H1 (cell line): ENCODE measurements around the gene SLCO1C1. TPM values are rescaled to one million over a fixed set of nuclear protein-coding genes. Genes with fewer than 3 reads are reported as not detected.

Source experiments
- CTCF ChIA-PET: fragments of 300-600 bp; sonication (Branson Sonifier 250); formaldehyde crosslinking; loops from one replicate; lab custom pipeline; 2021; ENCODE audit not compliant: partially characterized antibody; lab: Charles Lee
- POLR2A ChIA-PET: fragments of 300-600 bp; sonication (Branson Sonifier 250); formaldehyde crosslinking; loops from one replicate; lab custom pipeline; 2021; ENCODE audit warnings: inconsistent platforms; ENCODE audit not compliant: partially characterized antibody; lab: Charles Lee
- DNase-seq, 2 experiments: peaks; one replicate each; pipeline versions ENCODE4 v3.0.0 to v3.0.0-alpha.2; 2010 to 2022; ENCODE audit warnings: low spot score in 2 of 2, low read depth in 1 of 2, mixed read lengths in 1 of 2
- FAIRE-seq: peaks from 2 replicates; lab custom pipeline; 2011; peaks lifted over from hg19 to GRCh38; lab: Jason Lieb, UNC
- H2AFZ ChIP-seq: 2 replicates; pipeline ENCODE4 v1.8.1; 2012; ENCODE audit warnings: low read length, inconsistent platforms
- H2AK5ac ChIP-seq: 2 replicates; pipeline ENCODE4 v1.6.1; 2013; ENCODE audit warnings: low read depth, low read length
- H2BK120ac ChIP-seq: replicated peaks from 2 replicates; pipeline ENCODE3; 2013; ENCODE audit warnings: low read depth, low read length, inconsistent platforms
- H2BK12ac ChIP-seq: 2 replicates; pipeline ENCODE4 v1.6.1; 2013; ENCODE audit warnings: low read depth, low read length
- H2BK15ac ChIP-seq: 2 replicates; pipeline ENCODE4 v1.6.1; 2013; ENCODE audit warnings: low read length
- H2BK20ac ChIP-seq: 2 replicates; pipeline ENCODE4 v1.6.1; 2013; ENCODE audit warnings: low read length
- H2BK5ac ChIP-seq: 2 replicates; pipeline ENCODE4 v1.6.1; 2013; ENCODE audit warnings: low read depth, low read length
- H3K14ac ChIP-seq: 2 replicates; pipeline ENCODE4 v1.6.1; 2013; ENCODE audit warnings: inconsistent platforms; ENCODE audit not compliant: insufficient read length
- H3K18ac ChIP-seq: 2 replicates; pipeline ENCODE4 v1.6.1; 2013; ENCODE audit warnings: low read length; ENCODE audit errors: extremely low read depth
- H3K23ac ChIP-seq: 2 replicates; pipeline ENCODE4 v1.6.1; 2013; ENCODE audit warnings: inconsistent platforms; ENCODE audit not compliant: insufficient read length
- H3K23me2 ChIP-seq: 2 replicates; pipeline ENCODE4 v1.6.1; 2013; ENCODE audit warnings: low read depth, low read length
- H3K27ac ChIP-seq: 2 replicates; pipeline ENCODE4 v1.6.1; 2011; ENCODE audit warnings: low read depth, low read length, inconsistent platforms
- H3K27me3 ChIP-seq, 4 experiments: replicated peaks in 1 of 4; 1 replicate in 1 of 4; 2 replicates in 3 of 4; pipeline versions ENCODE4 v1.6.1 to v1.8.1; 2011 to 2013; ENCODE audit warnings: low read length in 3 of 4, mild to moderate bottlenecking in 3 of 4, inconsistent platforms in 2 of 4, mixed read lengths in 2 of 4, moderate library complexity in 1 of 4; ENCODE audit not compliant: control insufficient read depth in 3 of 4, insufficient read depth in 3 of 4; ENCODE audit errors: extremely low read depth in 1 of 4
- H3K36me3 ChIP-seq, 4 experiments: 2 replicates each; pipeline versions ENCODE4 v1.6.1 to v1.8.1; 2011 to 2013; ENCODE audit warnings: mild to moderate bottlenecking in 4 of 4, low read length in 3 of 4, moderate library complexity in 2 of 4, control low read depth in 1 of 4, inconsistent platforms in 1 of 4; ENCODE audit not compliant: insufficient read depth in 4 of 4, control insufficient read depth in 2 of 4
- H3K4ac ChIP-seq: replicated peaks from 2 replicates; pipeline ENCODE3; 2013; ENCODE audit warnings: low read length, low read depth, mixed read lengths, inconsistent platforms; ENCODE audit not compliant: insufficient read length
- H3K4me1 ChIP-seq, 4 experiments: replicated peaks in 1 of 4; 1 replicate in 1 of 4; 2 replicates in 3 of 4; pipeline versions ENCODE4 v1.6.1 to v1.8.1; 2011 to 2013; ENCODE audit warnings: low read length in 3 of 4, inconsistent platforms in 2 of 4, mixed read lengths in 1 of 4; ENCODE audit not compliant: insufficient read depth in 4 of 4, control insufficient read depth in 3 of 4
- H3K4me2 ChIP-seq, 2 experiments: 2 replicates each; pipeline versions ENCODE4 v1.6.1 to v1.8.1; 2011 to 2013; ENCODE audit warnings: low read depth in 2 of 2, low read length in 2 of 2, control low read depth in 1 of 2, inconsistent platforms in 1 of 2, mild to moderate bottlenecking in 1 of 2; ENCODE audit not compliant: insufficient read depth in 1 of 2
- H3K4me3 ChIP-seq, 4 experiments: fragments of 200-600, 300-600 bp in 1 of 4; sonication (generic), shearing (Covaris generic), sonication (Bioruptor Twin) in 1 of 4; 2 replicates each; pipeline versions ENCODE4 v1.5.1 to v1.8.1; 2011 to 2016; ENCODE audit warnings: low read length in 4 of 4, low read depth in 3 of 4, control low read depth in 2 of 4, inconsistent platforms in 2 of 4, mild to moderate bottlenecking in 2 of 4, mixed read lengths in 1 of 4, moderate library complexity in 1 of 4; ENCODE audit not compliant: insufficient read depth in 2 of 4; ENCODE audit errors: extremely low read depth in 1 of 4
- H3K56ac ChIP-seq: replicated peaks from 2 replicates; pipeline ENCODE3; 2013; ENCODE audit warnings: low read depth, mild to moderate bottlenecking, mixed read lengths, low read length, inconsistent platforms; ENCODE audit not compliant: insufficient read length
- H3K79me1 ChIP-seq: 2 replicates; pipeline ENCODE4 v1.6.1; 2013; ENCODE audit warnings: low read depth, low read length, control low read depth
- H3K79me2 ChIP-seq, 2 experiments: 2 replicates each; pipeline versions ENCODE4 v1.6.1 to v1.8.1; 2012 to 2013; ENCODE audit warnings: low read length in 2 of 2, mild to moderate bottlenecking in 2 of 2, inconsistent platforms in 1 of 2; ENCODE audit not compliant: insufficient read depth in 2 of 2, control insufficient read depth in 1 of 2
- H3K9ac ChIP-seq, 4 experiments: replicated peaks in 1 of 4; 1 replicate in 1 of 4; 2 replicates in 3 of 4; pipeline versions ENCODE4 v1.6.1 to v1.8.1; 2011 to 2013; ENCODE audit warnings: low read depth in 3 of 4, low read length in 3 of 4, control low read depth in 2 of 4, mild to moderate bottlenecking in 2 of 4, moderate library complexity in 2 of 4, inconsistent platforms in 1 of 4; ENCODE audit errors: extremely low read depth in 1 of 4
- H3K9me3 ChIP-seq, 2 experiments: 2 replicates each; pipeline versions ENCODE4 v1.6.1 to v1.8.1; 2012 to 2013; ENCODE audit warnings: mild to moderate bottlenecking in 2 of 2, moderate library complexity in 2 of 2, control low read depth in 1 of 2, inconsistent platforms in 1 of 2, low read depth in 1 of 2, low read length in 1 of 2, mixed read lengths in 1 of 2; ENCODE audit not compliant: insufficient read depth in 2 of 2
- H4K20me1 ChIP-seq, 2 experiments: replicated peaks in 1 of 2; 2 replicates each; pipeline versions ENCODE3 to v1.8.1; 2011 to 2013; ENCODE audit warnings: inconsistent platforms in 2 of 2, low read length in 2 of 2, mild to moderate bottlenecking in 1 of 2; ENCODE audit not compliant: insufficient read depth in 2 of 2, control insufficient read depth in 1 of 2
- H4K5ac ChIP-seq: 2 replicates; pipeline ENCODE4 v1.6.1; 2013; ENCODE audit warnings: low read length, low read depth, mixed read lengths, inconsistent platforms; ENCODE audit not compliant: insufficient read length
- H4K8ac ChIP-seq: 2 replicates; pipeline ENCODE4 v1.8.0; 2013; ENCODE audit warnings: mild to moderate bottlenecking, moderate library complexity, low read length, inconsistent platforms; ENCODE audit not compliant: insufficient read depth; ENCODE audit errors: extremely low read depth
- H4K91ac ChIP-seq: replicated peaks from 2 replicates; pipeline ENCODE3; 2013; ENCODE audit warnings: low read length, mixed read lengths, inconsistent platforms; ENCODE audit not compliant: insufficient read length
- CBX8 ChIP-seq: fragments of 300-800, 300-1000 bp; sonication (generic); IDR thresholded peaks from 2 replicates; pipeline ENCODE4 v1.7.1; 2016; ENCODE audit warnings: low read depth, low read length, borderline replicate concordance
- CREB1 ChIP-seq: IDR thresholded peaks from 2 replicates; pipeline ENCODE4 v1.6.1; 2012; ENCODE audit warnings: inconsistent platforms
- E2F6 ChIP-seq: IDR thresholded peaks from 2 replicates; pipeline ENCODE4 v1.6.1; 2012; ENCODE audit warnings: inconsistent platforms
- NANOG ChIP-seq: IDR thresholded peaks from 2 replicates; pipeline ENCODE4 v1.6.1; 2011; ENCODE audit warnings: low read length, low read depth, mild to moderate bottlenecking, inconsistent platforms; ENCODE audit not compliant: insufficient read depth, poor library complexity, severe bottlenecking
- POLR2A ChIP-seq, 2 experiments: IDR thresholded peaks; 1 replicate in 1 of 2; 2 replicates in 1 of 2; pipeline ENCODE4 v1.6.1; 2011; ENCODE audit warnings: low read depth in 2 of 2, low read length in 2 of 2, mild to moderate bottlenecking in 2 of 2; ENCODE audit errors: control extremely low read depth in 1 of 2
- RNF2 ChIP-seq: fragments of 200-900, 300-1000 bp; sonication (generic); IDR thresholded peaks from 2 replicates; pipeline ENCODE4 v1.7.1; 2016; ENCODE audit warnings: borderline replicate concordance, low read depth, mild to moderate bottlenecking, antibody characterized with exemption, low read length; ENCODE audit not compliant: poor library complexity, severe bottlenecking; ENCODE audit errors: missing control alignments
- SIN3A ChIP-seq, 2 experiments: IDR thresholded peaks in 1 of 2; conservative IDR thresholded peaks in 1 of 2; 2 replicates each; pipeline ENCODE4 v1.6.1; 2011 to 2012; ENCODE audit warnings: low read length in 2 of 2, improper control_type of control experiment in 1 of 2, low read depth in 1 of 2, mild to moderate bottlenecking in 1 of 2
- SP2 ChIP-seq: IDR thresholded peaks from 2 replicates; pipeline ENCODE4 v1.6.1; 2012; ENCODE audit warnings: mild to moderate bottlenecking, low read length, inconsistent platforms
- USF2 ChIP-seq: IDR thresholded peaks from 2 replicates; pipeline ENCODE4 v1.6.1; 2011; ENCODE audit warnings: low read length, improper control_type of control experiment
- WGBS, 2 experiments: shearing (Covaris generic) in 1 of 2; methylation state at CpG; one replicate each; pipeline versions ENCODE4 v1.1.6 to v1.1.7; 2013 to 2015; ENCODE audit warnings: low lambda C conversion rate in 2 of 2, mixed read lengths in 2 of 2, inconsistent platforms in 1 of 2, low coverage in 1 of 2, missing lambda C conversion rate in 1 of 2; ENCODE audit not compliant: insufficient replicate concordance in 2 of 2, insufficient coverage in 1 of 2, insufficient read length in 1 of 2; ENCODE audit errors: extremely low coverage in 1 of 2, missing lambda C conversion rate in 1 of 2; 5-methylcytosine and 5-hydroxymethylcytosine counted together
- polyA plus RNA-seq, 7 experiments: library from polyadenylated mRNA; depleted of rRNA in 3 of 7; stranded (reverse) in 5 of 7; unstranded in 2 of 7; fragments of >200 nt in 5 of 7; fragments of 200-250 nt in 2 of 7; gene quantifications; 1 replicate in 5 of 7; 2 replicates in 1 of 7; 4 replicates in 1 of 7; pipeline versions ENCODE4 v1.2.1 to v1.2.3, GENCODE V29; 2011 to 2013; ENCODE audit warnings: missing spikeins in 2 of 7, mixed read lengths in 2 of 7
- total RNA-seq: library from RNA; stranded (reverse); fragmentation: NEBNext Ultra II Directional; extraction: Animal tissue kit (Norgen Biotek cat#: 25700); gene quantifications from 2 replicates; pipeline ENCODE4 v1.2.1, GENCODE V29; 2021

Gene SLCO1C1
- total and polyA plus RNA-seq, 2 of the 8 experiments (the other 6 are each of a cell fraction or from before 2014, with no cell fraction given), result 0.18 to 0.74 TPM

GRCh38 chr12:20656600-20656999 is 38.5 kb upstream of the SLCO1C1 start:
- H2BK120ac ChIP-seq, result no peak overlapping the region
- no peak overlapping the region for H3K27ac ChIP-seq
- H3K4me1 ChIP-seq, result peaks cover 0 to 3% (median 0%) of the 10 kb centered on the region in 4 experiments; a peak in 1 of 7 replicates
- peaks cover 17 to 18% of the 10 kb centered on the region in 2 experiments for H3K9me3 ChIP-seq
- no peak overlapping the region for H3K4me3 ChIP-seq
- H3K14ac ChIP-seq, result no peak overlapping the region
- no peak overlapping the region for H2AFZ ChIP-seq
- no peak overlapping the region for H4K8ac ChIP-seq
- no peak overlapping the region for H3K18ac ChIP-seq
- ChIA-PET POLR2A (no interaction called here), CTCF (no interaction called here)
- H2BK15ac ChIP-seq, result no peak overlapping the region
- DNase-seq (no peak), FAIRE-seq (no peak)
- H3K36me3 ChIP-seq, result peaks cover 0 to 5% (median 0%) of the 10 kb centered on the region in 4 experiments; a peak in 2 of 8 replicates
- no peaks in the 10 kb centered on the region for H3K79me1 ChIP-seq
- no peak overlapping the region for H3K56ac ChIP-seq
- no peak overlapping the region for H2AK5ac ChIP-seq
- no peak overlapping the region for H3K9ac ChIP-seq
- TF ChIP-seq SP2 (no peak), USF2 (no peak), CREB1 (no peak), SIN3A (conservative IDR thresholded peaks at IDR 0.05 in 1 of 2, IDR thresholded peaks at IDR 0.05 in 1 of 2; ENCODE audit: low read depth in 1 of 2, low read length in 2 of 2) (no peak), CBX8 (no peak), NANOG (no peak), POLR2A (IDR thresholded peaks at IDR 0.05; ENCODE audit: control extremely low read depth in 1 of 2, low read depth in 2 of 2, low read length in 2 of 2) (no peak), RNF2 (no peak), E2F6 (no peak)
- no peak overlapping the region for H2BK5ac ChIP-seq
- no peaks in the 10 kb centered on the region for H3K79me2 ChIP-seq
- H2BK12ac ChIP-seq, result no peak overlapping the region
- no peaks in the 10 kb centered on the region for H3K23me2 ChIP-seq
- H4K5ac ChIP-seq, result no peak overlapping the region
- H2BK20ac ChIP-seq, result no peak overlapping the region
- H3K27me3 ChIP-seq, result no peaks in the 10 kb centered on the region
- no peak overlapping the region for H3K4ac ChIP-seq
- no peaks in the 10 kb centered on the region for H4K20me1 ChIP-seq
- no peak overlapping the region for H3K4me2 ChIP-seq
- H4K91ac ChIP-seq, result no peak overlapping the region
- no peak overlapping the region for H3K23ac ChIP-seq
- 79% methylated on average over 1 of the region's 1 CpG; no CpG with 5 or more reads in 1 of the 2 experiments for WGBS, 2 experiments
